Neuronal stem cell (in vitro differentiated cells): ENCODE measurements around the gene CNFN.

Experiments
- DNase-seq: peaks from one replicate; pipeline ENCODE4 v3.0.0-alpha.2; 2013; ENCODE audit warnings: low spot score
- H2AFZ ChIP-seq: one replicate; pipeline ENCODE4 v1.6.1; 2013; ENCODE audit warnings: mild to moderate bottlenecking, low read length, inconsistent platforms
- H2AK5ac ChIP-seq: 2 replicates; pipeline ENCODE4 v1.6.1; 2013; ENCODE audit warnings: low read depth, mild to moderate bottlenecking, inconsistent platforms, low read length, moderate library complexity, mixed read lengths
- H2BK120ac ChIP-seq: 2 replicates; pipeline ENCODE4 v1.6.1; 2013; ENCODE audit warnings: low read depth, mild to moderate bottlenecking, inconsistent platforms, low read length, moderate library complexity, mixed read lengths
- H2BK12ac ChIP-seq: one replicate; pipeline ENCODE4 v1.6.1; 2013; ENCODE audit warnings: low read length, inconsistent platforms
- H2BK15ac ChIP-seq: 2 replicates; pipeline ENCODE4 v1.6.1; 2013; ENCODE audit warnings: mild to moderate bottlenecking, low read length, inconsistent platforms, mixed read lengths
- H2BK5ac ChIP-seq: one replicate; pipeline ENCODE4 v1.6.1; 2013; ENCODE audit warnings: inconsistent platforms, mild to moderate bottlenecking, low read length, moderate library complexity
- H3K14ac ChIP-seq: one replicate; pipeline ENCODE4 v1.6.1; 2013; ENCODE audit warnings: low read length, inconsistent platforms
- H3K18ac ChIP-seq: 2 replicates; pipeline ENCODE4 v1.6.1; 2013; ENCODE audit warnings: low read length, inconsistent platforms
- H3K23ac ChIP-seq: 2 replicates; pipeline ENCODE4 v1.6.1; 2013; ENCODE audit warnings: low read depth, mild to moderate bottlenecking, mixed read lengths, low read length, inconsistent platforms; ENCODE audit not compliant: poor library complexity
- H3K27ac ChIP-seq: replicated peaks from 3 replicates; pipeline ENCODE4 v1.5.1; 2013; ENCODE audit warnings: low read length, inconsistent platforms
- H3K27me3 ChIP-seq, 3 experiments: 2 replicates each; pipeline ENCODE4 v1.6.1; 2013; ENCODE audit warnings: low read length in 3 of 3, mild to moderate bottlenecking in 2 of 3, inconsistent platforms in 1 of 3, low read depth in 1 of 3, mixed read lengths in 1 of 3, moderate library complexity in 1 of 3; ENCODE audit not compliant: control insufficient read depth in 3 of 3, insufficient read depth in 3 of 3
- H3K36me3 ChIP-seq, 2 donors: replicated peaks in 1 of 2; 2 replicates each; pipeline ENCODE4 v1.6.1; 2013; ENCODE audit warnings: low read length in 2 of 2; ENCODE audit not compliant: control insufficient read depth in 2 of 2, insufficient read depth in 2 of 2
- H3K4ac ChIP-seq: 2 replicates; pipeline ENCODE4 v1.6.1; 2013; ENCODE audit warnings: inconsistent platforms, mild to moderate bottlenecking, low read length, moderate library complexity
- H3K4me1 ChIP-seq, 2 donors: 1 replicate in 1 of 2; 2 replicates in 1 of 2; pipeline ENCODE4 v1.6.1; 2013; ENCODE audit warnings: low read length in 2 of 2, low read depth in 1 of 2; ENCODE audit not compliant: control insufficient read depth in 2 of 2, insufficient read depth in 1 of 2
- H3K4me2 ChIP-seq: one replicate; pipeline ENCODE4 v1.6.1; 2013; ENCODE audit warnings: mild to moderate bottlenecking, low read length, inconsistent platforms; ENCODE audit not compliant: insufficient read depth, poor library complexity, severe bottlenecking
- H3K4me3 ChIP-seq, 2 donors: 2 replicates each; pipeline ENCODE4 v1.5.1; 2013; ENCODE audit warnings: low read length in 2 of 2, mild to moderate bottlenecking in 2 of 2, inconsistent platforms in 1 of 2, moderate library complexity in 1 of 2
- H3K79me1 ChIP-seq: one replicate; pipeline ENCODE4 v1.6.1; 2013; ENCODE audit warnings: low read depth, mild to moderate bottlenecking, inconsistent platforms, low read length, moderate library complexity
- H3K9ac ChIP-seq: one replicate; pipeline ENCODE4 v1.6.1; 2013; ENCODE audit warnings: mild to moderate bottlenecking, low read depth, low read length, inconsistent platforms; ENCODE audit not compliant: poor library complexity
- H3K9me3 ChIP-seq, 2 donors: replicated peaks in 1 of 2; 2 replicates each; pipeline versions ENCODE3 to v1.6.1; 2013; ENCODE audit warnings: low read length in 2 of 2, mild to moderate bottlenecking in 2 of 2, inconsistent platforms in 1 of 2, low read depth in 1 of 2, mixed read lengths in 1 of 2, moderate library complexity in 1 of 2; ENCODE audit not compliant: control insufficient read depth in 2 of 2, insufficient read depth in 1 of 2
- H4K8ac ChIP-seq: one replicate; pipeline ENCODE4 v1.6.1; 2013; ENCODE audit warnings: low read depth, mild to moderate bottlenecking, inconsistent platforms, low read length, moderate library complexity
- H4K91ac ChIP-seq: one replicate; pipeline ENCODE4 v1.6.1; 2013; ENCODE audit warnings: low read length, low read depth, mild to moderate bottlenecking, inconsistent platforms; ENCODE audit not compliant: poor library complexity
- WGBS, 2 donors: extraction: QIAGEN DNeasy Blood & Tissue Kit; methylation state at CpG; one replicate each; pipeline ENCODE4 v1.1.7; 2013; ENCODE audit warnings: missing lambda C conversion rate in 2 of 2, mixed read lengths in 1 of 2; ENCODE audit not compliant: insufficient read length in 2 of 2, insufficient replicate concordance in 1 of 2; ENCODE audit errors: extremely low coverage in 2 of 2; 5-methylcytosine and 5-hydroxymethylcytosine counted together

The CNFN gene

GRCh38 chr19:42431486-42431885, 41.4 kb upstream of the CNFN start:
- no peak overlapping the region for H4K8ac ChIP-seq
- WGBS, 2 donors: no CpG with 5 or more reads among the region's 1 CpG
- no peaks in the 10 kb centered on the region for H3K27me3 ChIP-seq
- H3K36me3 ChIP-seq: no peaks in the 10 kb centered on the region
- H2BK120ac ChIP-seq: no peak overlapping the region
- no peak overlapping the region for H3K9ac ChIP-seq
- no peak overlapping the region for H3K4ac ChIP-seq
- H3K9me3 ChIP-seq: no peaks in the 10 kb centered on the region
- H4K91ac ChIP-seq: no peak overlapping the region
- H2AK5ac ChIP-seq: no peak overlapping the region
- H2AFZ ChIP-seq: no peak overlapping the region
- no peak overlapping the region for H3K27ac ChIP-seq
- H3K4me1 ChIP-seq: peaks cover 6 to 7% of the 10 kb centered on the region in 2 donors
- H2BK5ac ChIP-seq: no peak overlapping the region
- H3K4me3 ChIP-seq: no peak overlapping the region
- no peak overlapping the region for H3K18ac ChIP-seq
- H3K14ac ChIP-seq: no peak overlapping the region
- H3K79me1 ChIP-seq: no peaks in the 10 kb centered on the region
- no peak overlapping the region for H2BK12ac ChIP-seq
- no peak overlapping the region for H2BK15ac ChIP-seq
- no peak overlapping the region for H3K23ac ChIP-seq
- H3K4me2 ChIP-seq: no peak overlapping the region
- no peak for DNase-seq

- Histone ChIP-seq H3K9ac (no peak overlapping the region), H3K23ac (no peak overlapping the region), H3K4ac (no peak overlapping the region), H4K91ac (no peak overlapping the region), H3K27me3 (peaks cover 0 to 10% (median 0%) of the 10 kb centered on the region in 3 experiments), H2BK12ac (no peak overlapping the region), H2BK5ac (no peak overlapping the region), H3K18ac (no peak overlapping the region), H3K79me1 (no peaks in the 10 kb centered on the region), H3K14ac (no peak overlapping the region), H3K4me3 (no peak overlapping the region), H4K8ac (no peak overlapping the region), H2AFZ (no peak overlapping the region), H2BK120ac (no peak overlapping the region), H3K27ac (no peak overlapping the region), H3K36me3 (no peaks in the 10 kb centered on the region), H3K9me3 (peaks cover 0 to 6% of the 10 kb centered on the region in 2 donors), H3K4me2 (no peak overlapping the region), H2BK15ac (no peak overlapping the region), H2AK5ac (no peak overlapping the region), H3K4me1 (peaks cover 6 to 10% of the 10 kb centered on the region in 2 donors)
- no peak for DNase-seq
- no CpG with 5 or more reads among the region's 3 CpGs for WGBS, 2 donors
Observed at GRCh38 chr19:42428676-42429075, 38.6 kb upstream of the CNFN start.

- Histone ChIP-seq H3K14ac (no peak within 1 kb of the TSS), H4K8ac (no peak within 1 kb of the TSS), H2AK5ac (no peak within 1 kb of the TSS), H3K4me2 (no peak within 1 kb of the TSS), H3K36me3 (no peaks in the 10 kb centered on the region), H2AFZ (no peak within 1 kb of the TSS), H2BK15ac (no peak within 1 kb of the TSS), H3K9me3 (peaks cover 0 to 6% of the 10 kb centered on the region in 2 donors), H3K4me1 (peaks cover 6 to 13% of the 10 kb centered on the region in 2 donors), H3K18ac (no peak within 1 kb of the TSS), H2BK5ac (no peak within 1 kb of the TSS), H3K9ac (no peak within 1 kb of the TSS), H3K4me3 (no peak within 1 kb of the TSS), H2BK12ac (peak within 1 kb of the TSS; percentile 8), H3K79me1 (no peaks in the 10 kb centered on the region), H3K23ac (no peak within 1 kb of the TSS), H3K27me3 (peaks cover 0 to 11% (median 0%) of the 10 kb centered on the region in 3 experiments), H3K27ac (no peak within 1 kb of the TSS), H3K4ac (no peak within 1 kb of the TSS), H4K91ac (no peak within 1 kb of the TSS), H2BK120ac (no peak within 1 kb of the TSS)
- no peak for DNase-seq
- WGBS, 2 donors: no CpG with 5 or more reads among the region's 4 CpGs
Observed at GRCh38 chr19:42427313-42427712, 37.2 kb upstream of the CNFN start, which contains the start of gene LIPE. Gene LIPE, minus strand, starts transcription at chr19:42427388. Its CDS starts 239 bp downstream, at chr19:42427149.

- no CpG with 5 or more reads among the region's 3 CpGs for WGBS, 2 donors
Observed at GRCh38 chr19:42426643-42427042, 36.5 kb upstream of the CNFN start.

More at GRCh38 chr19:42426643-42427042, 36.5 kb upstream of the CNFN start:
- Histone ChIP-seq H3K4me3 (no peak overlapping the region), H3K27me3 (peaks cover 0 to 13% (median 0%) of the 10 kb centered on the region in 3 experiments), H3K36me3 (no peaks in the 10 kb centered on the region), H3K27ac (no peak overlapping the region), H4K91ac (no peak overlapping the region), H3K4me1 (peaks cover 10 to 17% of the 10 kb centered on the region in 2 donors), H2BK15ac (no peak overlapping the region), H3K79me1 (no peaks in the 10 kb centered on the region), H3K9ac (no peak overlapping the region), H2BK120ac (no peak overlapping the region), H4K8ac (no peak overlapping the region), H2AK5ac (no peak overlapping the region), H2BK12ac (no peak overlapping the region), H3K4ac (no peak overlapping the region), H3K23ac (no peak overlapping the region), H2AFZ (no peak overlapping the region), H3K4me2 (no peak overlapping the region), H3K14ac (no peak overlapping the region), H3K9me3 (peaks cover 0 to 6% of the 10 kb centered on the region in 2 donors), H2BK5ac (no peak overlapping the region), H3K18ac (no peak overlapping the region)
- DNase-seq: no peak
